ENCODE measurements around the gene PPP1R10.
A peak's percentile ranks its signal among the peaks of the same experiment; 100 is the strongest.

PPP1R10 gene

GRCh38 chr6:30645989-30646388 is 28.9 kb upstream of the PPP1R10 start:
- no peak for TF ChIP-seq JUND (IDR thresholded peaks at IDR 0.05; ENCODE audit: low read depth)
- no peak for DNase-seq (ENCODE audit: low read depth in 1 of 2, low spot score in 1 of 2)
- in situ Hi-C loops (cut with HindIII; ENCODE audit: low pct_unique_long_range_greater_than_20kb, low sequenced_read_pairs) = no loop called here

DNA sequence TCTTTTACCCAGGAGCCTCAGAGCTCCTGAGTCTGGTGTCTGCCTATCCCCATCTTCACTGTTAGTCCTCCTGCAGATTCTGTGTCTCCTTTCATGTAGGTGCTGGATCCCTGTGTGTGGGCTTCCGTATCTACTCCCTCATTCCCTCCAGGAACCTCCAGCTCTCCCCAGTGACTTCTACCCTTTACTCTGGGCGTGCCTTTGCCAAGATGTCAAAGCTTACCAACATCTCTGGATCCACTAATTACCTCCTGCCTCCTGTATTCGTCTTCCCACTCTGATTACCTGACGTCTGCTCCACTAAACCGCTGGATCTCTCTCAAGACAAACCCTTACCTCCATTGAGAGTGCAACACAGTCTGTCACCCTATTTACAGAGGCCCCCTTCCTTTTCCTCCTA is 27.7 kb upstream of the PPP1R10 start:
- TF ChIP-seq JUND (IDR thresholded peaks at IDR 0.05; ENCODE audit: low read depth) = no peak
- no peak for DNase-seq (ENCODE audit: low read depth in 1 of 2, low spot score in 1 of 2)
- in situ Hi-C loops (cut with HindIII; ENCODE audit: low pct_unique_long_range_greater_than_20kb, low sequenced_read_pairs) = no loop called here

DNA sequence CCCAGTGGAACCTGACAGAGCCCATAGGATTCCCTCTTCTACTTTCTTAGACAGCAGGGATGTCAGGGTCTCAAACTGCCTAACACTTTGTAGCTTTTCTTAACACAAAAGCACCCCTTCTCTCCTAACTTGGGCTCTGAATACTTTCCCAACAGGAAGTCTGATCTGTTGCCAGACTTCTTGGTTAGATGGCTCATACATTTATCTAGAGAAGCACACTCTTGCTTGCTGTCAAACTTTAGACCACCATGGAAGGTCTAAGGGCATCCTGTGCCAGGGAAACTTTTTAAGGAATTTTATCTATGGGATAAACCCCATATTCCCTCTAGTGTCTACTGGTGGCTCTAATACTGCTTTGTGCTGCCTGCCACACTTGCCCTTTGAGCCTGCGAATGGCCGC is 26.6 kb upstream of the PPP1R10 start:
- no peak for TF ChIP-seq JUND (IDR thresholded peaks at IDR 0.05; ENCODE audit: low read depth)
- in situ Hi-C loops (cut with HindIII; ENCODE audit: low pct_unique_long_range_greater_than_20kb, low sequenced_read_pairs) = no loop called here
- DNase-seq (ENCODE audit: low read depth in 1 of 2, low spot score in 1 of 2) = no peak

GRCh38 chr6:30641048-30641447 is 24.0 kb upstream of the PPP1R10 start:
- DNase-seq (ENCODE audit: low read depth in 1 of 2, low spot score in 1 of 2) = no peak
- TF ChIP-seq JUND (IDR thresholded peaks at IDR 0.05; ENCODE audit: low read depth) = no peak
- in situ Hi-C loops (cut with HindIII; ENCODE audit: low pct_unique_long_range_greater_than_20kb, low sequenced_read_pairs) = no loop called here

GRCh38 chr6:30640481-30640880 is 23.4 kb upstream of the PPP1R10 start:
- in situ Hi-C loops (cut with HindIII; ENCODE audit: low pct_unique_long_range_greater_than_20kb, low sequenced_read_pairs) = no loop called here
- DNase-seq (ENCODE audit: low read depth in 1 of 2, low spot score in 1 of 2) = peak in 1 of 2 experiments; percentile 37
- TF ChIP-seq JUND (IDR thresholded peaks at IDR 0.05; ENCODE audit: low read depth) = no peak

- in situ Hi-C loops (cut with HindIII; ENCODE audit: low pct_unique_long_range_greater_than_20kb, low sequenced_read_pairs) = no loop called here
- DNase-seq (ENCODE audit: low read depth in 1 of 2, low spot score in 1 of 2) = no peak
- TF ChIP-seq JUND (IDR thresholded peaks at IDR 0.05; ENCODE audit: low read depth) = no peak
Observed at GRCh38 chr6:30635834-30636233, 18.8 kb upstream of the PPP1R10 start.

GRCh38 chr6:30626484-30627366 is 9.7 kb upstream of the PPP1R10 start, which contains the start of gene ATAT1:
ATAT1 (plus strand) TSS chr6:30626874.
- DNase-seq (ENCODE audit: low read depth in 1 of 2, low spot score in 1 of 2) = peak; percentile 82 to 90
- in situ Hi-C loops (cut with HindIII; ENCODE audit: low pct_unique_long_range_greater_than_20kb, low sequenced_read_pairs) = no loop called here

DNA sequence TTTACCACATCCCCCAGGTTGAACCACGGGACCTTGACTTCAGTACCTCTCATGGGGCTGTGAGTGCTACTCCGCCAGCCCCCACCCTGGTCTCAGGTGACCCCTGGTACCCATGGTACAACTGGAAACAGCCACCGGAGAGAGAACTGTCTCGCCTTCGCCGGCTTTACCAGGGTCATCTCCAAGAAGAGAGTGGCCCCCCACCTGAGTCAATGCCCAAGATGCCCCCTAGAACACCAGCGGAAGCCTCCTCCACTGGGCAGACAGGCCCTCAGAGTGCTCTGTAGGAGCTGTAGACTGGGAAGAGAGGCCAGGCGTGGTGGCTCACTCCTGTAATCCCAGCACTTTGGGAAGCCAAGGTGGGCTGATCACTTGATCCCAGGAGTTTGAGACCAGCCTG is 8.5 kb upstream of the PPP1R10 start:
- in situ Hi-C loops (cut with HindIII; ENCODE audit: low pct_unique_long_range_greater_than_20kb, low sequenced_read_pairs) = no loop called here
- DNase-seq (ENCODE audit: low read depth in 1 of 2, low spot score in 1 of 2) = no peak
- TF ChIP-seq JUND (IDR thresholded peaks at IDR 0.05; ENCODE audit: low read depth) = no peak

More at GRCh38 chr6:30626484-30627366, 9.7 kb upstream of the PPP1R10 start, which contains the start of gene ATAT1:
- TF ChIP-seq JUND (IDR thresholded peaks at IDR 0.05; ENCODE audit: low read depth) = 0 out of 2 replicates have a peak, but pooled peaks have one; percentile 48

- no peak for TF ChIP-seq JUND (IDR thresholded peaks at IDR 0.05; ENCODE audit: low read depth)
- in situ Hi-C loops (cut with HindIII; ENCODE audit: low pct_unique_long_range_greater_than_20kb, low sequenced_read_pairs) = no loop called here
- DNase-seq (ENCODE audit: low read depth in 1 of 2, low spot score in 1 of 2) = no peak
Observed at GRCh38 chr6:30619561-30619960, 2.5 kb upstream of the PPP1R10 start.

- no peak for DNase-seq (ENCODE audit: low read depth in 1 of 2, low spot score in 1 of 2)
- TF ChIP-seq JUND (IDR thresholded peaks at IDR 0.05; ENCODE audit: low read depth) = no peak
- in situ Hi-C loops (cut with HindIII; ENCODE audit: low pct_unique_long_range_greater_than_20kb, low sequenced_read_pairs) = no loop called here
Observed at GRCh38 chr6:30618270-30618797, 1.3 kb upstream of the PPP1R10 start.

GRCh38 chr6:30617565-30618269 is 674 bp upstream of the PPP1R10 start, which contains the start of gene MRPS18B:
MRPS18B (plus strand) TSS chr6:30617840; CDS start chr6:30617866, 26 bp downstream.
- no peak for TF ChIP-seq JUND (IDR thresholded peaks at IDR 0.05; ENCODE audit: low read depth)
- DNase-seq (ENCODE audit: low read depth in 1 of 2, low spot score in 1 of 2) = peak; percentile 71 to 99
- in situ Hi-C loops (cut with HindIII; ENCODE audit: low pct_unique_long_range_greater_than_20kb, low sequenced_read_pairs) = no loop called here

GRCh38 chr6:30615958-30616810 is 859 bp downstream of the PPP1R10 start:
- peak in 1 of 2 experiments; percentile 81 for DNase-seq (ENCODE audit: low read depth in 1 of 2, low spot score in 1 of 2)
- in situ Hi-C loops (cut with HindIII; ENCODE audit: low pct_unique_long_range_greater_than_20kb, low sequenced_read_pairs) = no loop called here
- 0 out of 2 replicates have a peak, but pooled peaks have one; percentile 3 for TF ChIP-seq JUND (IDR thresholded peaks at IDR 0.05; ENCODE audit: low read depth)
